ENCODE results near the gene COL15A1.

DNA sequence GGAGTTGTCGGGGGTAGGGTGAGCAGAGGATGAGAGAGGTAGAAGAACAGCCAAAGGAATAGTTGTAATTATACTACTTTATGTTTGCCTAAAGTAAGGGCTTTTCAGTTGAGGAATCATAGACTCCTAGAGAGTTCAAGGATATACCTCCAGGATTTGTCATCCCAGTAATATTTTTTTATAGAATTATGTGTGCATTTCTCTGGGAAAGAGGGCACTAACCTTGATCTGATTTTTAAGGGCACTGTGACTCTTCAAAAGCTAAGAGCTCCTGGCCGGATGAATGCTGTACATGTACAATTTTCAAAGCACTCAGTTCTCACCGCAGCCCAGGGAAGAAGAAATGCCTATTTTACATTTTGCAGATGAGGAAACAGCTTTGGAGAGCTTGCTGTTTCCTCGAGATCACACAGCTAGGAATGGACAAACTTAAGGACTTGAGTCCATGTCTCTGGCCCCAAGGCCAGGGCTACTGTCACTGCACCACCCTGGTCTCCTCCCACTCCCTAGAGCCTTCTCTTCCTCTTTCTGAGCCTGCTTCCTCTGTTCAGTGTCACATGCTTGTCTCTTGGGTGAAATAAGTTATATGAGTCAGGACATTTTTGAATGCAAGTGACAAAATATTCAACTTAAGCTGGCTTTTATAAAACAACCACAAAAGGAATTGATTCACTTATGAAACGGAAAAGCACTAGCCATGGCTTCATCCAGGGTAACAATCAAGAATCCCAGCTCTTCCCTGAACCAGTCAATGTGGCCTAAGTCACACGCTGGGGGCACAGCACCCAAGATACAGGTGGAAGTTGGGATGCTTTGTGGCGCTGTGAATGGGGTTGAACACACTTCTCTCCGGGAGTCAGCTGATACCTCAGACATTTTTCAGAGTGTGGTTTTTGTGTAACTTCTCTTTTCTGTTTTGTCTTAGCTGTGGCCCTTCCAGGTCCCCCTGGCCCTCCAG is 115.5 kb downstream of the COL15A1 start:
- TF ChIP-seq, protein P1, sequence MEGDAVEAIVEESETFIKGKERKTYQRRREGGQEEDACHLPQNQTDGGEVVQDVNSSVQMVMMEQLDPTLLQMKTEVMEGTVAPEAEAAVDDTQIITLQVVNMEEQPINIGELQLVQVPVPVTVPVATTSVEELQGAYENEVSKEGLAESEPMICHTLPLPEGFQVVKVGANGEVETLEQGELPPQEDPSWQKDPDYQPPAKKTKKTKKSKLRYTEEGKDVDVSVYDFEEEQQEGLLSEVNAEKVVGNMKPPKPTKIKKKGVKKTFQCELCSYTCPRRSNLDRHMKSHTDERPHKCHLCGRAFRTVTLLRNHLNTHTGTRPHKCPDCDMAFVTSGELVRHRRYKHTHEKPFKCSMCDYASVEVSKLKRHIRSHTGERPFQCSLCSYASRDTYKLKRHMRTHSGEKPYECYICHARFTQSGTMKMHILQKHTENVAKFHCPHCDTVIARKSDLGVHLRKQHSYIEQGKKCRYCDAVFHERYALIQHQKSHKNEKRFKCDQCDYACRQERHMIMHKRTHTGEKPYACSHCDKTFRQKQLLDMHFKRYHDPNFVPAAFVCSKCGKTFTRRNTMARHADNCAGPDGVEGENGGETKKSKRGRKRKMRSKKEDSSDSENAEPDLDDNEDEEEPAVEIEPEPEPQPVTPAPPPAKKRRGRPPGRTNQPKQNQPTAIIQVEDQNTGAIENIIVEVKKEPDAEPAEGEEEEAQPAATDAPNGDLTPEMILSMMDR (IDR thresholded peaks at IDR 0.05) = no peak
- no peak for TF ChIP-seq POLR2AphosphoS5 (IDR thresholded peaks at IDR 0.05; ENCODE audit: low read depth, low read length)
- no peak for TF ChIP-seq TCF7L2 (IDR thresholded peaks at IDR 0.05; ENCODE audit: low read depth, low read length)

Measured in Panc1 (cell line).